ENCODE results near the gene PRPF4.

Gene PRPF4

GRCh38 chr9:113315231-113315630 lies 39.8 kb downstream of the PRPF4 start:
- DNase-seq: no peak

DNA sequence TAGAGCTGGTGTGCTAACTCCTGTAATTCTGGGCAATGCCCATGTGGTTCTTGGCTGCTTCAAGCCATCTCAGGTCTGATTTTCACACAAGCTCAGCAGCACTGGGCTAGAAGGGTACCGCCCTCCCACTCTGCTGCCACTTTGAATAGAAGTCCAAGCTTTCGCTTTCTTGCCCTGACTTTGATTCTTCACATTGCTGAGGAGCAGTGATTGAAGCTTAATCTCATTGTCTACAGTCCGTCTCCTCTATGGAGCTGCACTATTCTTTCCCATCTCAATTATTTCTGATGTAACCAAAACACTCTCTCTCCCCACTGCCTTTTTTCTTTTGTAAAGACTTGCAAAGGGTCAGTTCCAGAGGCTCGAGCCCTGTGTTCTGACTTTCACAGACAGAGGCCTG lies 40.6 kb downstream of the PRPF4 start:
- no peak for DNase-seq

DNA sequence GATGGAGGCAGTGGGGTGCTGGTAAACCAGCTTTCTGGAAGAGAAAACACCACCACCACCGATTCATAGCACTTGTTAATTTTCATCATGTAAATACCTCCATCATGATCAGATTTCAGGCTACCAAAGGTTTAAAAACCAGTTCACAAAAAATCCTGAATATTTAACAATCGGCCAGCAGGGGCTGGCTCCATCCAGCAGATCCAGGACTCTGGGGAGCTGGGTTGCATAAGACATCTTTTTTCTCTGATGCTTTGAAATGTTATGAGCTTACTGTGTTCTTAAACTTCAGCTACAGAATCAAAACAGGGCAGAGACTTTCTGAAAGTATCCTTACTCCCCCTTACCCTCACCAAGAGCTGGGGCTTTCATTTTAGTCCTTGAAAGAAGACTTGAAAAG lies 42.3 kb downstream of the PRPF4 start:
- DNase-seq: no peak

GRCh38 chr9:113319054-113319453 lies 43.6 kb downstream of the PRPF4 start:
- no peak for DNase-seq

DNA sequence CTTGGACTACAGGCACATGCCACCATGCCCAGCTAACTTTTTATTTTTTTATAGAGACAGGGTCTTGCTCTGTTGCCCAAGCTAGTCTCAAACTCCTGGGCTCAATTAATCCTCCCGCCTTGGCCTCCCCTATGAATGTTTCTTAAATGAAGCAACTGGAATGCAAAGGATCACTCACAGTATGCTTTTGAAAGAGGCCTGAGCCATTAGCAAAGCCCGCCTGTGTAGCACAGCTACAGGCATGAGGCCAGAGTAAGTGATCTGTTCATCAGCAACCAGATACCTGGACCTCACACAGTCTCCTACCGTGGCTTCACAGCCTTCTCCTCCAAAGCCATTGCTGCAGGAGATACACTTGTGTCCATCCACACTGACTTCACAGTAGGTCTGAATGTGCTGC lies 44.6 kb downstream of the PRPF4 start:
- no peak for DNase-seq

GRCh38 chr9:113322671-113323070 lies 47.2 kb downstream of the PRPF4 start:
- DNase-seq: no peak

DNA sequence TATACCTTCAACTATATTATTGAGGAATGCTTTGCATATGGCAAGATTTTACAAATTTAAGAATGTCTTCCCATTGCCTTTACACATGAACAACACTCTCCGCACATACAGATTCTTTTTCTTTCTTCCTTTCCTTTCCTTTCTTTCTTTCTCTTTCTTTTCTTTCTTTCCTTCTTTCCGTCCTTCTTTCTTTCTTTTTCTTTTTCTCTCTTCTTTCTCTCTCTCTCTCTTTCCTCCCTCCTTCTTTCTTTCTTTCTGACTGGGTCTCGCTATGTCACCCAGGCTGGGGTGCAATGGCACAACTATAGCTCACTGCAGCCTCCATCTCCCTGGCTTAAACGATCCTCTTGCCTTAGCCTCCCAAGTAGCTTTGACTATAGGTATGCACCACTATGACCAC lies 50.8 kb downstream of the PRPF4 start:
- DNase-seq: no peak

- no peak for DNase-seq
Measured at GRCh38 chr9:113328045-113328782, 52.8 kb downstream of the PRPF4 start.

GRCh38 chr9:113331780-113332179 lies 56.3 kb downstream of the PRPF4 start:
- no peak for DNase-seq

- DNase-seq: no peak
Measured at GRCh38 chr9:113337714-113338113, 62.3 kb downstream of the PRPF4 start.

DNA sequence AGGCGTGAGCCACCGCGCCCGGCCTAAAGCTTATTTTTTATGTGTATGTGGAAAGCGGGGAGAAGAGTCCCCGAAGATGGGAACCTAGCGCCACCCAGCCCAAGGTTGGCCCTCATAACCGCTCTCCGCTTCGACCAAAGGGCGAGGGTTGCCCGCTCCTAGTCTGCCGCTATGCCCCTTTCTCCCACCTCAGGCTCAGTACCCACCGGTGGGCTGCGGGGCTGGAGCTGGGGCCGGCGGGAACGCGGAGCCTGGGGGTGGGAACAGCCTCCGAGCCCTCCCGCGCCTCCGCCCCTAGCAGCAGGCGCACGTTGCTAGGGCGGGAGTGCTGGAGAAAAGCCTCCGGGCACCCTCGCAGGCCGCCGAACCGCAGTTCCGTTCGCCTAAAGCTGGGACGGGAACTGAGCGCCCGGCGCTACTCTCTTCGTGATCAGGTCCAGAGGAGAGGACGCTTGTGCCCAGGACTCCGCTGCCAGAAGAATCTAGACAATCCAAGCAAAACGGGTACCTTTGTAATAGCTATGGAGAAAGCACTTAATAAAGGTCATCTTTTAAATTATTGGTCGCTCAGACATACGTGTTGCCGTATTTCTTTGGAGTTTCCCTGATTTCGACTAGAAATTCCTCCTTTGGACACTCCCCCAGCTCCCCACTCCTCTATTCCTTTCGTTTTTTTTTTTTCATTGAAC lies 64.7 kb downstream of the PRPF4 start, which contains the start of gene WDR31:
WDR31 (minus strand) TSS at position 265 of the 689 bp plus-strand sequence. CDS start 8,253 bp downstream, outside the sequence.
- DNase-seq: peak; percentile 83

DNA sequence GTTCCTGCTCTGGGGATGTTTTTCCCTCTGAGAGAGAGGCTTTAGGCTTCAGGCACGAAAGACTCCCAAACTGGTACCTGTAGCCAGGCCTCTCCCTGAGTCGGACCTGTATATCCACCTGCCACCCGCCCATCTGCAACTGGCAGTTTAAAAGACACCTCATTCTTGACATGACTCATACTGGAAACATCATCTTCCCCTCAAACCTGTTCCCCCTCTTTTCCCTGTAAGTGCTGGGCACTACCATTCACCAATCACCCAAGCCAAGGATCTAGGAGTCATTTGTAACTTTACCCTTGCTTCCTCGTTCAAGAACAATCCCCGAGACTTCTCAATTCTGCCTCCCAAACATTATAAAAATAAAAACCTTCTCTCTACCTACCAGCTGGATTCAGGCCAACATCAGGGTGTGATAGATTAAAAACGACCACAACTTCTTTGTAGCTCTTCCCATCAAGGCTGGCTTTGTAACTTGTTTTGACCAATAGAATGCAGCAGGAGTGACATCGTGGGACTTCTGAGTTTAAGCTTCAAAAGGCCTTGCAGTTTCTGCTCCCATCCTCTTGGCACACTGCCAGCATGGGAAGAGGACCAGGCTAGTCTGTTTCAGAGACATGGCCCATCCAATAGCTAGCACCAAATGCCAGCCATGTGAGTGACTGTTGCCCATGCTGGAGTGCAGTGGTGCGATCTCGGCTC lies 66.4 kb downstream of the PRPF4 start:
- DNase-seq: no peak

Data from COR-L47 (cell line).